GM23338 (cell line): ENCODE measurements around the gene SMIM41. TPM values are rescaled to one million over a fixed set of nuclear protein-coding genes. Genes with fewer than 3 reads are reported as not detected.
A peak's percentile ranks its signal among the peaks of the same experiment; 100 is the strongest.

Experiments
- ATAC-seq: fragments of 200-7000 bp; cut with Tn5 transposase; 3 replicates; pipeline ENCODE4 v1.9.1; 2020
- DNase-seq: peaks from one replicate; pipeline ENCODE4 v3.0.0-alpha.2; 2015; ENCODE audit warnings: low spot score
- H2AFZ ChIP-seq: fragments of 200-600 bp; sonication (generic); 2 replicates; pipeline ENCODE4 v1.8.0; 2016; ENCODE audit warnings: antibody characterized with exemption, mild to moderate bottlenecking, moderate library complexity
- H3F3A ChIP-seq: fragments of 200-600 bp; sonication (generic); replicated peaks from 2 replicates; pipeline ENCODE4 v1.8.0; 2017; ENCODE audit warnings: antibody characterized with exemption, mixed run types, low read depth
- H3K27ac ChIP-seq: fragments of 200-600 bp; sonication (generic); 2 replicates; pipeline ENCODE4 v1.6.1; 2016; ENCODE audit warnings: low read depth
- H3K27me3 ChIP-seq: fragments of 200-600 bp; sonication (generic); 2 replicates; pipeline ENCODE4 v1.8.0; 2016; ENCODE audit warnings: mild to moderate bottlenecking, mixed run types, moderate library complexity; ENCODE audit not compliant: insufficient read depth
- H3K36me3 ChIP-seq: fragments of 200-600 bp; sonication (generic); 2 replicates; pipeline ENCODE4 v1.8.0; 2016; ENCODE audit warnings: mild to moderate bottlenecking; ENCODE audit not compliant: insufficient read depth
- H3K4me1 ChIP-seq: fragments of 200-600 bp; sonication (generic); 2 replicates; pipeline ENCODE4 v1.8.0; 2016; ENCODE audit warnings: mild to moderate bottlenecking, moderate library complexity; ENCODE audit not compliant: insufficient read depth
- H3K4me2 ChIP-seq: fragments of 200-600 bp; sonication (generic); 2 replicates; pipeline ENCODE4 v1.7.1; 2017; ENCODE audit warnings: mixed run types
- H3K4me3 ChIP-seq: fragments of 200-600 bp; sonication (generic); 2 replicates; pipeline ENCODE4 v1.6.1; 2016; ENCODE audit warnings: mixed run types
- H3K79me2 ChIP-seq: fragments of 200-600 bp; sonication (generic); replicated peaks from 2 replicates; pipeline ENCODE4 v1.8.0; 2017; ENCODE audit warnings: mild to moderate bottlenecking; ENCODE audit not compliant: insufficient read depth
- H3K9me2 ChIP-seq: fragments of 200-600 bp; sonication (generic); 2 replicates; pipeline ENCODE4 v1.8.0; 2017; ENCODE audit not compliant: insufficient read depth
- H4K20me1 ChIP-seq: fragments of 200-600 bp; sonication (generic); replicated peaks from 2 replicates; pipeline ENCODE4 v1.8.0; 2017; ENCODE audit warnings: mild to moderate bottlenecking; ENCODE audit not compliant: insufficient read depth
- H3K27ac Mint-ChIP-seq: 2 replicates; pipeline ENCODE4 v1.8.0; 2020; ENCODE audit warnings: inconsistent platforms, mild to moderate bottlenecking, moderate library complexity, mixed read lengths
- H3K27me3 Mint-ChIP-seq: 3 replicates; pipeline ENCODE4 v1.8.0; 2022; ENCODE audit warnings: low read depth, mild to moderate bottlenecking, moderate library complexity, mixed read lengths, inconsistent platforms; ENCODE audit not compliant: insufficient read depth, poor library complexity
- H3K36me3 Mint-ChIP-seq: 3 replicates; pipeline ENCODE4 v1.8.0; 2021; ENCODE audit warnings: low read depth, mild to moderate bottlenecking, inconsistent platforms, moderate library complexity, mixed read lengths
- H3K4me1 Mint-ChIP-seq: 3 replicates; pipeline ENCODE4 v1.8.0; 2020; ENCODE audit warnings: mild to moderate bottlenecking, inconsistent platforms, mixed read lengths
- H3K4me3 Mint-ChIP-seq: 3 replicates; pipeline ENCODE4 v1.8.0; 2021; ENCODE audit warnings: moderate library complexity, mild to moderate bottlenecking, inconsistent platforms, mixed read lengths
- H3K9me3 Mint-ChIP-seq: 3 replicates; pipeline ENCODE4 v1.8.0; 2020; ENCODE audit warnings: moderate library complexity, mild to moderate bottlenecking, inconsistent platforms, mixed read lengths
- CREB1 ChIP-seq: fragments of 250-450 bp; sonication (Bioruptor Pico); IDR thresholded peaks from 2 replicates; pipeline ENCODE4 v1.5.0; 2020; ENCODE audit warnings: low read depth, mild to moderate bottlenecking, moderate library complexity
- EZH2 ChIP-seq: fragments of 200-600 bp; sonication (generic); IDR thresholded peaks from one replicate; pipeline ENCODE4 v1.8.0; 2017; ENCODE audit warnings: antibody characterized with exemption, mild to moderate bottlenecking, low read depth; ENCODE audit not compliant: unreplicated experiment
- EZH2phosphoT487 ChIP-seq: fragments of 200-600 bp; sonication (generic); IDR thresholded peaks from one replicate; pipeline ENCODE4 v1.8.1; 2018; ENCODE audit warnings: antibody characterized with exemption; ENCODE audit not compliant: unreplicated experiment
- JUNB ChIP-seq: IDR thresholded peaks from one replicate; pipeline ENCODE4 v1.6.1; 2016; ENCODE audit warnings: antibody characterized with exemption; ENCODE audit not compliant: unreplicated experiment
- NANOG ChIP-seq: IDR thresholded peaks from 2 replicates; pipeline ENCODE4 v1.6.1; 2016; ENCODE audit warnings: antibody characterized with exemption, borderline replicate concordance
- POLR2AphosphoS5 ChIP-seq: IDR thresholded peaks from 2 replicates; pipeline ENCODE4 v1.6.1; 2016; ENCODE audit warnings: antibody characterized with exemption, low read depth
- STAT1 ChIP-seq: IDR thresholded peaks from one replicate; pipeline ENCODE4 v1.6.1; 2016; ENCODE audit warnings: antibody characterized with exemption; ENCODE audit not compliant: unreplicated experiment
- ZNF114 ChIP-seq: fragments of 250-450 bp; sonication (Bioruptor Pico); IDR thresholded peaks from 2 replicates; pipeline ENCODE4 v1.5.0; 2020; ENCODE audit warnings: mild to moderate bottlenecking, moderate library complexity
- ZNF331 ChIP-seq: fragments of 250-450 bp; sonication (Bioruptor Pico); IDR thresholded peaks from 2 replicates; pipeline ENCODE4 v1.5.0; 2020; ENCODE audit warnings: low read depth, mild to moderate bottlenecking, moderate library complexity
- polyA plus RNA-seq: library from polyadenylated mRNA; unstranded; fragments of >200 nt; fragmentation: Nextera tagmentation; extraction: Ambion mirVana; gene quantifications from 2 replicates; pipeline ENCODE4 v1.2.1, GENCODE V29; 2016
- total RNA-seq: library from RNA; depleted of rRNA; stranded (reverse); fragments of >200 nt; shearing (Covaris generic); gene quantifications from 2 replicates; pipeline ENCODE4 v1.2.3, GENCODE V29; 2014
- TF ChIP-seq, protein P1 (sequence below): IDR thresholded peaks from one replicate; pipeline ENCODE4 v1.6.1; 2018; ENCODE audit warnings: antibody characterized with exemption; ENCODE audit not compliant: unreplicated experiment
- TF ChIP-seq, protein P2 (sequence below): IDR thresholded peaks from 2 replicates; pipeline ENCODE4 v1.6.1; 2016; ENCODE audit warnings: antibody characterized with exemption
- TF ChIP-seq, protein P3 (sequence below), 2 experiments: fragments of 200-600 bp in 1 of 2; sonication (generic) in 1 of 2; conservative IDR thresholded peaks; 2 replicates each; pipeline versions ENCODE4 v1.5.1 to v1.6.1; 2016 to 2017; ENCODE audit warnings: antibody characterized with exemption in 2 of 2, low read depth in 2 of 2, mild to moderate bottlenecking in 2 of 2, moderate library complexity in 1 of 2

The SMIM41 gene
- total and polyA plus RNA-seq, 2 experiments from 2014 or later, result 0.66 TPM

DNA sequence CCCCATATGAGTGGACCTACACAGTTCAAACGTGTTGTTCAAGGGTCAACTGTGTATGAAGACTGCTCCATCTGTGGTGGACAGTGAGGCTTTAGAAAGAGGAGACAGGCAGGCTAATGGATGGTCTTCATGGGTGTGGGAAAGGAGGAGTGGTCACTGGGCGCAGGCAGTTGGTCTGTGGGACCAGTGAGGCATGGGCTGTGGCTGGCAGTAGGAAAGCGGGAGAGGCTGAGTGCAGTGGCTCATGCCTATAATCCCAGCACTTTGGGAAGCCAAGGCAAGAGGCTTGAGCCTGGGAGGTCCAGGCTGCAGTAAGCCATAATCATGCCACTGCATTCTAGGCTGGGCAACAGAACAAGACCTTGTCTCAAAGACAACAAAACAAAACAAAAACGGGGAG lies 30.2 kb upstream of the SMIM41 start:
- peaks cover 30% of the 10 kb centered on the region for H4K20me1 ChIP-seq
- H3K27ac Mint-ChIP-seq, result no peak overlapping the region
- peak overlapping the region; percentile 78; the same call in 2 of the 3 replicates for H3K4me3 Mint-ChIP-seq

DNA sequence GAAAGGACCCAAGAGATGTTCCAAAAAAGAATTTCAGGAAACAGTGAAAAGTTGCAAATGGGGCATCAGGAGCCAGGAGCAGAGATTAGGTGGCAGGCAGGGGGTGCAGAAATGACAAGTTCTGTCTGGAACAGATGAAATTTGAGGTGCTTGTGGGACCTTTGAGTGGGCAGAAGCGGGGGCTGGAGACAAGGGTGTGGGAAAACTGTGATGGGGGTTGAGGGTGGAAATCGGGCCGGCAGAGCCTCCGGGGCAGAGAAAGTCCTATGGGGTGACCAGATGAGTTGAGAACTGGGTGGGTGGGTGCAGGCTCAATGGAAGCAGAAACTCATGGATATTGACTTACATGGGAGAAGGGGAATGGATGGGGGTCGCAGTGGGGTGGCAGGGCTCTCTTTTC lies 29.8 kb upstream of the SMIM41 start:
- no peak for DNase-seq
- H2AFZ ChIP-seq, result no peak overlapping the region
- peaks cover 34% of the 10 kb centered on the region for H3K27me3 Mint-ChIP-seq
- peaks cover 51% of the 10 kb centered on the region for H3K27me3 ChIP-seq
- peaks cover 2% of the 10 kb centered on the region; the same call in 1 of the 2 replicates for H3F3A ChIP-seq
- ATAC-seq, result no peak
- H3K79me2 ChIP-seq, result no peaks in the 10 kb centered on the region
- H3K4me3 ChIP-seq, result no peak overlapping the region
- H3K36me3 Mint-ChIP-seq, result peaks cover 3% of the 10 kb centered on the region; the same call in 1 of the 3 replicates
- H3K9me2 ChIP-seq, result no peaks in the 10 kb centered on the region
- H3K4me1 Mint-ChIP-seq, result peaks cover 28% of the 10 kb centered on the region
- H3K36me3 ChIP-seq, result no peaks in the 10 kb centered on the region
- no peak overlapping the region for H3K27ac Mint-ChIP-seq
- H3K4me2 ChIP-seq, result peak overlapping the region; percentile 98
- H4K20me1 ChIP-seq, result peaks cover 30% of the 10 kb centered on the region
- no peak overlapping the region for H3K27ac ChIP-seq
- H3K9me3 Mint-ChIP-seq, result no peaks in the 10 kb centered on the region; the same call in 2 of the 3 replicates
- peaks cover 18% of the 10 kb centered on the region for H3K4me1 ChIP-seq
- peak overlapping the region; percentile 78 for H3K4me3 Mint-ChIP-seq
- TF ChIP-seq CREB1 (CRISPR knock-in tag), result no peak
- TF ChIP-seq POLR2AphosphoS5, result no peak
- TF ChIP-seq, protein P1, sequence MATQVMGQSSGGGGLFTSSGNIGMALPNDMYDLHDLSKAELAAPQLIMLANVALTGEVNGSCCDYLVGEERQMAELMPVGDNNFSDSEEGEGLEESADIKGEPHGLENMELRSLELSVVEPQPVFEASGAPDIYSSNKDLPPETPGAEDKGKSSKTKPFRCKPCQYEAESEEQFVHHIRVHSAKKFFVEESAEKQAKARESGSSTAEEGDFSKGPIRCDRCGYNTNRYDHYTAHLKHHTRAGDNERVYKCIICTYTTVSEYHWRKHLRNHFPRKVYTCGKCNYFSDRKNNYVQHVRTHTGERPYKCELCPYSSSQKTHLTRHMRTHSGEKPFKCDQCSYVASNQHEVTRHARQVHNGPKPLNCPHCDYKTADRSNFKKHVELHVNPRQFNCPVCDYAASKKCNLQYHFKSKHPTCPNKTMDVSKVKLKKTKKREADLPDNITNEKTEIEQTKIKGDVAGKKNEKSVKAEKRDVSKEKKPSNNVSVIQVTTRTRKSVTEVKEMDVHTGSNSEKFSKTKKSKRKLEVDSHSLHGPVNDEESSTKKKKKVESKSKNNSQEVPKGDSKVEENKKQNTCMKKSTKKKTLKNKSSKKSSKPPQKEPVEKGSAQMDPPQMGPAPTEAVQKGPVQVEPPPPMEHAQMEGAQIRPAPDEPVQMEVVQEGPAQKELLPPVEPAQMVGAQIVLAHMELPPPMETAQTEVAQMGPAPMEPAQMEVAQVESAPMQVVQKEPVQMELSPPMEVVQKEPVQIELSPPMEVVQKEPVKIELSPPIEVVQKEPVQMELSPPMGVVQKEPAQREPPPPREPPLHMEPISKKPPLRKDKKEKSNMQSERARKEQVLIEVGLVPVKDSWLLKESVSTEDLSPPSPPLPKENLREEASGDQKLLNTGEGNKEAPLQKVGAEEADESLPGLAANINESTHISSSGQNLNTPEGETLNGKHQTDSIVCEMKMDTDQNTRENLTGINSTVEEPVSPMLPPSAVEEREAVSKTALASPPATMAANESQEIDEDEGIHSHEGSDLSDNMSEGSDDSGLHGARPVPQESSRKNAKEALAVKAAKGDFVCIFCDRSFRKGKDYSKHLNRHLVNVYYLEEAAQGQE, result no peak
- no peak for TF ChIP-seq NANOG
- no peak for TF ChIP-seq ZNF114 (CRISPR knock-in tag)
- TF ChIP-seq STAT1, result no peak
- TF ChIP-seq EZH2, result no peak
- TF ChIP-seq JUNB, result no peak
- TF ChIP-seq, protein P2, sequence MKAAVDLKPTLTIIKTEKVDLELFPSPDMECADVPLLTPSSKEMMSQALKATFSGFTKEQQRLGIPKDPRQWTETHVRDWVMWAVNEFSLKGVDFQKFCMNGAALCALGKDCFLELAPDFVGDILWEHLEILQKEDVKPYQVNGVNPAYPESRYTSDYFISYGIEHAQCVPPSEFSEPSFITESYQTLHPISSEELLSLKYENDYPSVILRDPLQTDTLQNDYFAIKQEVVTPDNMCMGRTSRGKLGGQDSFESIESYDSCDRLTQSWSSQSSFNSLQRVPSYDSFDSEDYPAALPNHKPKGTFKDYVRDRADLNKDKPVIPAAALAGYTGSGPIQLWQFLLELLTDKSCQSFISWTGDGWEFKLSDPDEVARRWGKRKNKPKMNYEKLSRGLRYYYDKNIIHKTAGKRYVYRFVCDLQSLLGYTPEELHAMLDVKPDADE, result no peak
- TF ChIP-seq ZNF331, result no peak
- TF ChIP-seq, protein P3, sequence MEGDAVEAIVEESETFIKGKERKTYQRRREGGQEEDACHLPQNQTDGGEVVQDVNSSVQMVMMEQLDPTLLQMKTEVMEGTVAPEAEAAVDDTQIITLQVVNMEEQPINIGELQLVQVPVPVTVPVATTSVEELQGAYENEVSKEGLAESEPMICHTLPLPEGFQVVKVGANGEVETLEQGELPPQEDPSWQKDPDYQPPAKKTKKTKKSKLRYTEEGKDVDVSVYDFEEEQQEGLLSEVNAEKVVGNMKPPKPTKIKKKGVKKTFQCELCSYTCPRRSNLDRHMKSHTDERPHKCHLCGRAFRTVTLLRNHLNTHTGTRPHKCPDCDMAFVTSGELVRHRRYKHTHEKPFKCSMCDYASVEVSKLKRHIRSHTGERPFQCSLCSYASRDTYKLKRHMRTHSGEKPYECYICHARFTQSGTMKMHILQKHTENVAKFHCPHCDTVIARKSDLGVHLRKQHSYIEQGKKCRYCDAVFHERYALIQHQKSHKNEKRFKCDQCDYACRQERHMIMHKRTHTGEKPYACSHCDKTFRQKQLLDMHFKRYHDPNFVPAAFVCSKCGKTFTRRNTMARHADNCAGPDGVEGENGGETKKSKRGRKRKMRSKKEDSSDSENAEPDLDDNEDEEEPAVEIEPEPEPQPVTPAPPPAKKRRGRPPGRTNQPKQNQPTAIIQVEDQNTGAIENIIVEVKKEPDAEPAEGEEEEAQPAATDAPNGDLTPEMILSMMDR (conservative IDR thresholded peaks at IDR 0.05; ENCODE audit: low read depth in 2 of 2), result no peak
- no peak for TF ChIP-seq EZH2phosphoT487

More for the DNA sequence above, 30.2 kb upstream of the SMIM41 start:
- Histone ChIP-seq H3K4me2 (no peak overlapping the region), H3K36me3 (no peaks in the 10 kb centered on the region), H3K9me2 (no peaks in the 10 kb centered on the region), H3K79me2 (no peaks in the 10 kb centered on the region), H3K4me1 (peaks cover 18% of the 10 kb centered on the region), H3K4me3 (no peak overlapping the region), H3F3A (peaks cover 2% of the 10 kb centered on the region; the same call in 1 of the 2 replicates), H3K27ac (no peak overlapping the region), H3K27me3 (peaks cover 51% of the 10 kb centered on the region), H2AFZ (no peak overlapping the region)
- no peaks in the 10 kb centered on the region; the same call in 2 of the 3 replicates for H3K9me3 Mint-ChIP-seq
- no peak for ATAC-seq
- H3K36me3 Mint-ChIP-seq, result peaks cover 3% of the 10 kb centered on the region; the same call in 1 of the 3 replicates
- TF ChIP-seq STAT1, result no peak
- TF ChIP-seq EZH2phosphoT487, result no peak
- TF ChIP-seq, protein P1, result no peak
- no peak for TF ChIP-seq NANOG
- no peak for TF ChIP-seq POLR2AphosphoS5
- no peak for TF ChIP-seq EZH2
- peaks cover 28% of the 10 kb centered on the region for H3K4me1 Mint-ChIP-seq
- H3K27me3 Mint-ChIP-seq, result peaks cover 34% of the 10 kb centered on the region
- no peak for DNase-seq
